ENCODE measurements around the gene ADH1B.

The ADH1B gene

DNA sequence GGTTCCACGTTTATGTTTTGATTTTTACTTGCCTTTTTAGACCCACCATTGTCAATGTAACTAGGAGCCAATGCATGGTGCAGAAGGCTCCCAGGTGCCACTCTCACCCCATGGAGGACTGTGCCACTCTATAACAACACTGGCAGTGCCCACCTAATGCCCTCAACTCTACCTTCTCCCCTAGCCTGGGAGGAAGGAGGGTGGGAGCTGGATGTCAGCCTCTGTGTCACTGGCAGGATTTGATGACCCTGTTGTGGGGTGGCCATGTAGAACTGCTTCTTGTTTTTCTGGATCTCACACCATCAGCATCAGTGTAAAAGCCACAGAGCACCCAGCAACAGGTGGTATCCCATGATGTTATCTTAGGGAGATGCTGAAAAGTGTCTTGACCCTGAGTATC is 13.7 kb upstream of the ADH1B start:
- TF ChIP-seq, protein P1, sequence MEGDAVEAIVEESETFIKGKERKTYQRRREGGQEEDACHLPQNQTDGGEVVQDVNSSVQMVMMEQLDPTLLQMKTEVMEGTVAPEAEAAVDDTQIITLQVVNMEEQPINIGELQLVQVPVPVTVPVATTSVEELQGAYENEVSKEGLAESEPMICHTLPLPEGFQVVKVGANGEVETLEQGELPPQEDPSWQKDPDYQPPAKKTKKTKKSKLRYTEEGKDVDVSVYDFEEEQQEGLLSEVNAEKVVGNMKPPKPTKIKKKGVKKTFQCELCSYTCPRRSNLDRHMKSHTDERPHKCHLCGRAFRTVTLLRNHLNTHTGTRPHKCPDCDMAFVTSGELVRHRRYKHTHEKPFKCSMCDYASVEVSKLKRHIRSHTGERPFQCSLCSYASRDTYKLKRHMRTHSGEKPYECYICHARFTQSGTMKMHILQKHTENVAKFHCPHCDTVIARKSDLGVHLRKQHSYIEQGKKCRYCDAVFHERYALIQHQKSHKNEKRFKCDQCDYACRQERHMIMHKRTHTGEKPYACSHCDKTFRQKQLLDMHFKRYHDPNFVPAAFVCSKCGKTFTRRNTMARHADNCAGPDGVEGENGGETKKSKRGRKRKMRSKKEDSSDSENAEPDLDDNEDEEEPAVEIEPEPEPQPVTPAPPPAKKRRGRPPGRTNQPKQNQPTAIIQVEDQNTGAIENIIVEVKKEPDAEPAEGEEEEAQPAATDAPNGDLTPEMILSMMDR (IDR thresholded peaks at IDR 0.05), result no peak

- TF ChIP-seq, protein P1 (IDR thresholded peaks at IDR 0.05), result no peak
Measured at GRCh38 chr4:99330648-99331047, 9.4 kb upstream of the ADH1B start.

GRCh38 chr4:99329876-99330275 is 8.7 kb upstream of the ADH1B start:
- TF ChIP-seq, protein P1 (IDR thresholded peaks at IDR 0.05), result no peak

GRCh38 chr4:99324979-99325378 is 3.8 kb upstream of the ADH1B start:
- TF ChIP-seq, protein P1 (IDR thresholded peaks at IDR 0.05), result no peak

DNA sequence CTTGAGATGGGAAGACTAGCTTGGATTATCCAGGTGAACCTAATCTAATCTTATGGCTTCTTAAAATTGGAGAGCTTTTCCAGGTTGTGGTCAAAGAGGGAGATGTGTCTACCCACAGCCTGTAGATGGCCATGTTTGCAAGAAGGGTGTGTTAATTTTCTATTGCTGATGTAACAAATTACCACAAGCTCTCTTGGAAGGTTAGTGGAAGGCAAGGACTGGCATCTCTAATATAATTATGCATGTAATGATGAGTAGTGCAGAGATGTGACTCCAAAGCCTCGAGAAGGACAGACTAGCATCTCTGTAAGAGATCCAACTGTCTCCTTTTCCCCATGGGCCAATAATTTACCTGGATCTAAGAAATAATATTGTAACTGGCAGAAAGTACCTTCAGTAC is 3.2 kb upstream of the ADH1B start:
- TF ChIP-seq, protein P1 (IDR thresholded peaks at IDR 0.05), result no peak

GRCh38 chr4:99323756-99324155 is 2.6 kb upstream of the ADH1B start:
- TF ChIP-seq, protein P1 (IDR thresholded peaks at IDR 0.05), result no peak

- TF ChIP-seq, protein P1 (IDR thresholded peaks at IDR 0.05), result no peak
Measured at GRCh38 chr4:99317354-99317753, 3.8 kb downstream of the ADH1B start.

GRCh38 chr4:99315839-99316238 is 5.4 kb downstream of the ADH1B start:
- TF ChIP-seq, protein P1 (IDR thresholded peaks at IDR 0.05), result no peak
